Endodermal cell (in vitro differentiated cells): ENCODE measurements around the gene SYT2. TPM values are rescaled to one million over a fixed set of nuclear protein-coding genes. Genes with fewer than 3 reads are reported as not detected.
"Not testable (repeated sequence)": the region's sequence is repeated elsewhere in the genome, so short reads cannot be mapped to it uniquely, and the experiment has no call there.

ENCODE experiments used
- DNase-seq: peaks from one replicate; pipeline ENCODE4 v3.0.0-alpha.2; 2017
- H3K27ac ChIP-seq: 2 replicates; pipeline ENCODE4 v1.5.1; 2013; ENCODE audit warnings: mild to moderate bottlenecking, low read depth, low read length, moderate library complexity
- H3K27me3 ChIP-seq: 2 replicates; pipeline ENCODE4 v1.6.1; 2013; ENCODE audit warnings: mild to moderate bottlenecking, low read length, moderate library complexity; ENCODE audit not compliant: insufficient read depth, control insufficient read depth, poor library complexity, severe bottlenecking
- H3K36me3 ChIP-seq: 2 replicates; pipeline ENCODE4 v1.7.0; 2013; ENCODE audit warnings: mild to moderate bottlenecking, low read length, moderate library complexity; ENCODE audit not compliant: control insufficient read depth, insufficient read depth
- H3K4me1 ChIP-seq: one replicate; pipeline ENCODE4 v1.7.0; 2013; ENCODE audit warnings: low read length; ENCODE audit not compliant: control insufficient read depth, insufficient read depth
- H3K4me3 ChIP-seq: 2 replicates; pipeline ENCODE4 v1.5.1; 2013; ENCODE audit warnings: mild to moderate bottlenecking, low read length, moderate library complexity
- H3K9ac ChIP-seq: 2 replicates; pipeline ENCODE4 v1.6.1; 2013; ENCODE audit warnings: mild to moderate bottlenecking, low read length, moderate library complexity; ENCODE audit not compliant: poor library complexity, severe bottlenecking; ENCODE audit errors: extremely low read depth
- H3K9me3 ChIP-seq: 2 replicates; pipeline ENCODE4 v1.6.1; 2013; ENCODE audit warnings: mild to moderate bottlenecking, low read length, moderate library complexity; ENCODE audit not compliant: control insufficient read depth
- H3K27ac Mint-ChIP-seq: 2 replicates; pipeline ENCODE4 v1.8.0; 2020; ENCODE audit warnings: mixed read lengths
- H3K27me3 Mint-ChIP-seq: 2 replicates; pipeline ENCODE4 v1.8.0; 2021; ENCODE audit warnings: mild to moderate bottlenecking, mixed read lengths; ENCODE audit not compliant: insufficient read depth
- H3K36me3 Mint-ChIP-seq: 2 replicates; pipeline ENCODE4 v1.8.0; 2020; ENCODE audit warnings: low read depth, mixed read lengths
- H3K4me1 Mint-ChIP-seq: 2 replicates; pipeline ENCODE4 v1.8.0; 2020; ENCODE audit warnings: mixed read lengths
- H3K4me3 Mint-ChIP-seq: 2 replicates; pipeline ENCODE4 v1.8.0; 2020; ENCODE audit warnings: mild to moderate bottlenecking, moderate library complexity, mixed read lengths
- H3K9me3 Mint-ChIP-seq: 2 replicates; pipeline ENCODE4 v1.8.0; 2020; ENCODE audit warnings: mild to moderate bottlenecking, mixed read lengths
- CTCF ChIP-seq: fragments of 200-600 bp; sonication (generic); conservative IDR thresholded peaks from 2 replicates; pipeline ENCODE4 v1.5.0; 2021; ENCODE audit warnings: antibody characterized with exemption, mild to moderate bottlenecking
- WGBS, 2 experiments: methylation state at CpG; one replicate each; pipeline versions ENCODE4 v1.1.5 to v1.1.7; 2013; ENCODE audit warnings: missing lambda C conversion rate in 2 of 2, mixed read lengths in 1 of 2; ENCODE audit not compliant: insufficient coverage in 1 of 2, insufficient read length in 1 of 2; 5-methylcytosine and 5-hydroxymethylcytosine counted together
- total RNA-seq, 2 donors: library from RNA; stranded (reverse); fragmentation: NEBNext Ultra II Directional in 1 of 2; extraction: Animal tissue kit (Norgen Biotek cat#: 25700) in 1 of 2; gene quantifications; 2 replicates in 1 of 2; 3 replicates in 1 of 2; pipeline ENCODE4 v1.2.1, GENCODE V29; 2021

SYT2 gene
- total RNA-seq, 2 donors from 2014 or later: 2.9 to 4.4 TPM

DNA sequence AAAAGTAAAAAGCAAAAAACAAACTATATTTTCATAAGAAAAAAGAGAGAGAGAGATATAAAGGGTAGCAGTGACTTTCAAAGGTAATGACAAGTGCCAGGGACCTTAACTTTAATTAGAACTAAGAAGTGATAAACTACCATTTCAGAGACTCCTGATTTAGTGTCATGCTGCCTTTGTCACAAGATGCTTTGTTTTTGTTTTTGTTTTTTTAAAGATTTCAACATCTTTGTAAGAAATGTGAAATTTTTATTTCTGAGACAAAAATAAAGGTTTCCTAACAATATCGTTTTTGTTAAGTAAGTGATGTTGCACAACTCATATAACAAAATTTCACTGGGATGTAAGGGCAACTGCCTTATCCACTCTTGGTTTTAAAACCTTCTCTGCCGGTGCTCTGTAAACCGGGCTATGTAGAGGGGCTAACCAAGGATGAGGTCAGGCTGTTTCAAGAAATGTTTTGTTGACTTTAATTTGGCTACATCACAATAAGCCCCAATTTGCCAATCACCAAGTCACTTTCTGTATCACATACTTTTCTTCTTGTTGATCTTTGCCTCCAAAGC, 35.2 kb upstream of the SYT2 start:
- no peak overlapping the region for H3K27ac ChIP-seq
- H3K36me3 Mint-ChIP-seq: peaks cover 88% of the 10 kb centered on the region
- H3K27me3 Mint-ChIP-seq: no peaks in the 10 kb centered on the region
- peaks cover 5% of the 10 kb centered on the region for H3K9me3 Mint-ChIP-seq
- H3K9ac ChIP-seq: no peak overlapping the region
- H3K4me1 ChIP-seq: no peaks in the 10 kb centered on the region
- H3K9me3 ChIP-seq: peaks cover 37% of the 10 kb centered on the region
- 99 to 100% methylated on average over 2 to 3 of the region's 3 CpGs for WGBS, 2 experiments
- TF ChIP-seq CTCF: no peak
- H3K4me1 Mint-ChIP-seq: no peaks in the 10 kb centered on the region
- no peak overlapping the region for H3K27ac Mint-ChIP-seq
- no peak for DNase-seq
- H3K4me3 ChIP-seq: no peak overlapping the region
- H3K27me3 ChIP-seq: no peaks in the 10 kb centered on the region
- H3K36me3 ChIP-seq: peaks cover 100% of the 10 kb centered on the region
- H3K4me3 Mint-ChIP-seq: no peak overlapping the region

- WGBS, 2 experiments: 90 to 96% methylated on average over 2 to 3 of the region's 3 CpGs
Observed at GRCh38 chr1:202744770-202745169, 34.5 kb upstream of the SYT2 start.

DNA sequence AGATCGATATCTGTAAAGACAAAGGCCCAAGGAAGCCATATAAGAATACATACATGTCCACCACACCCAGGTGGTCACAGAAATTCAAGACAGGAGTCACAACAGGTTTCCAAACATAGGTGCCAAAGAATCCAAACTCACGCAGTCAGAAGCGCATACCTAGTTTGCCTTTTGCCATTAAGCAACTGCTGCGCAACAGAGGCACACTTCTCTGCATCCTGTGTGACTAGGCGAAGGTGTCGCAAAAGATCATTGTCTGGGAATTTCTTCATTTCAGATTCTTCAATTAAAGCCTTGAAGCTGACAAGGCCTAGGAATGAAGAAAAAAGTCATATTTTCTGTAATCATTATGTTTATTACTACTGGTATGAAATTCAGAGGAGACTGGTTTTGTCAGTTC, 32.2 kb upstream of the SYT2 start:
- Mint-ChIP-seq H3K36me3 (peaks cover 79% of the 10 kb centered on the region), H3K4me3 (no peak overlapping the region), H3K4me1 (peaks cover 8% of the 10 kb centered on the region), H3K27me3 (no peaks in the 10 kb centered on the region), H3K27ac (no peak overlapping the region), H3K9me3 (peaks cover 5% of the 10 kb centered on the region)
- no peak overlapping the region for H3K9ac ChIP-seq
- 97% methylated on average over 5 to 6 of the region's 6 CpGs for WGBS, 2 experiments
- no peaks in the 10 kb centered on the region for H3K27me3 ChIP-seq
- H3K4me3 ChIP-seq: no peak overlapping the region
- H3K27ac ChIP-seq: no peak overlapping the region
- H3K36me3 ChIP-seq: peaks cover 89% of the 10 kb centered on the region
- peaks cover 37% of the 10 kb centered on the region for H3K9me3 ChIP-seq
- TF ChIP-seq CTCF: no peak
- no peak for DNase-seq
- no peaks in the 10 kb centered on the region for H3K4me1 ChIP-seq

More at GRCh38 chr1:202744770-202745169, 34.5 kb upstream of the SYT2 start:
- not testable (repeated sequence) for H3K4me1 ChIP-seq, H3K4me1 Mint-ChIP-seq, H3K27me3 Mint-ChIP-seq, H3K4me3 ChIP-seq, DNase-seq, H3K27ac Mint-ChIP-seq, H3K4me3 Mint-ChIP-seq, H3K27ac ChIP-seq, H3K9me3 Mint-ChIP-seq, H3K9ac ChIP-seq, H3K27me3 ChIP-seq
- Histone ChIP-seq H3K36me3 (peaks cover 95% of the 10 kb centered on the region), H3K9me3 (peaks cover 37% of the 10 kb centered on the region)
- peaks cover 87% of the 10 kb centered on the region for H3K36me3 Mint-ChIP-seq

GRCh38 chr1:202733251-202733650, 23.0 kb upstream of the SYT2 start:
- Histone ChIP-seq H3K27me3 (no peaks in the 10 kb centered on the region), H3K9me3 (no peaks in the 10 kb centered on the region), H3K9ac (no peak overlapping the region), H3K27ac (no peak overlapping the region), H3K4me1 (peaks cover 20% of the 10 kb centered on the region), H3K36me3 (peaks cover 100% of the 10 kb centered on the region), H3K4me3 (no peak overlapping the region)
- no peak for DNase-seq
- Mint-ChIP-seq H3K27ac (peak overlapping the region; percentile 14), H3K36me3 (peaks cover 86% of the 10 kb centered on the region), H3K27me3 (no peaks in the 10 kb centered on the region), H3K4me1 (peaks cover 16% of the 10 kb centered on the region), H3K4me3 (no peak overlapping the region), H3K9me3 (no peaks in the 10 kb centered on the region)
- no peak for TF ChIP-seq CTCF
- 95 to 98% methylated on average over 10 of the region's 10 CpGs for WGBS, 2 experiments
